Stomach smooth muscle (tissue), 2 donors: ENCODE data around the gene ZBED2.
"Not testable (repeated sequence)": the region's sequence is repeated elsewhere in the genome, so short reads cannot be mapped to it uniquely, and the experiment has no call there.

Experiments used
- H3K27ac ChIP-seq: one replicate; pipeline ENCODE4 v1.7.0; 2013; ENCODE audit warnings: mild to moderate bottlenecking, low read length, inconsistent platforms
- H3K27me3 ChIP-seq, 2 donors: one replicate each; pipeline ENCODE4 v1.7.0; 2013; ENCODE audit warnings: low read length in 2 of 2; ENCODE audit not compliant: insufficient read depth in 2 of 2, control insufficient read depth in 1 of 2
- H3K36me3 ChIP-seq, 2 donors: one replicate each; pipeline ENCODE4 v1.7.0; 2013; ENCODE audit warnings: low read length in 2 of 2; ENCODE audit not compliant: control insufficient read depth in 2 of 2, insufficient read depth in 2 of 2
- H3K4me1 ChIP-seq: one replicate; pipeline ENCODE4 v1.7.0; 2013; ENCODE audit warnings: low read length; ENCODE audit not compliant: control insufficient read depth, insufficient read depth
- H3K4me3 ChIP-seq, 2 donors: one replicate each; pipeline ENCODE4 v1.7.0; 2013; ENCODE audit warnings: low read length in 2 of 2
- H3K9ac ChIP-seq, 2 donors: one replicate each; pipeline ENCODE4 v1.7.0; 2013; ENCODE audit warnings: low read length in 2 of 2, mild to moderate bottlenecking in 1 of 2
- H3K9me3 ChIP-seq, 2 donors: one replicate each; pipeline ENCODE4 v1.7.0; 2013; ENCODE audit warnings: low read length in 2 of 2; ENCODE audit not compliant: control insufficient read depth in 2 of 2
- donor health status: healthy.
- donor health status: Pancreatic carcinoma.

ZBED2 gene

DNA sequence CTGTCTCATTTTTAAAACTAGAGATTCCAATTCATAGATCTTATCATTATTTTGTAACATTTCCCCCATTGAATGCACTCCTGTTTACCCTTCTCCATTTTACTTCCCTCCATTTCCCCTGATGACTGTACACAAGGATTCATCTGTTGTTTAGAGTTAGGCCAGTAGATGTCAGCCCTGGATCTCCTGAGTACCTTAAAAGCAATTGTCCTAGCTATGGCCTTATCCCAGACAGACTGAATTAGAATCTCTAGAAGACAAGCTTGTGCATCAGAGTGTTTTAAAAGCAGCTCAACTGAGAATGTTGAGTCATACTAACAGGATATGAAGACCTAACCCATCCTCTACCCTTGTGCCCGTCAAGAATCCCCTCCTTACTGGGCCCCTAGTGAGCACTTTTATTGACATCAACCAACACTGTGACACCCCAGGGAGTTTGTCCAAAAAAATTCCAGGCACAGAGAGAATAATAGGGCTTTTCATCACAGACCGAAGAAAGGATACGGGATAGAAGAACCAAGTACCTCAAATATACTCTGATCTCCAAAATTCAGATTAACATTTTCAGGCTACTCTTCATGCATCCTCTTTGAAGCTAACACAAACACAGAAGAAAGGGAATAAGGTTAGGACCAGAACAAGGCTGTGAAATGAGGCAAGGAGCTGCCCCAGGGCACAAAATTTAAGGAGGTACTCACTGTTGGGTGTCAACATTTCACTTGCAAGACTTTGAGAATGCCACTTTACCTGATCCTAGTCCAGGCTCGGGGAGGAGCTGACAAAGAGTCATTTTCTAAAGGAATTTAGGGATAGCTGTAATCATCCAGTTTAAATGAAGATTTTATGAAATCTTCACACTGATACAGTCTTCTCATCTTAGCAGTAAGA is 17.1 kb downstream of the ZBED2 start:
- H3K27ac ChIP-seq, result no peak overlapping the region
- no peaks in the 10 kb centered on the region for H3K4me1 ChIP-seq
- H3K27me3 ChIP-seq, result no peaks in the 10 kb centered on the region
- no peak overlapping the region for H3K4me3 ChIP-seq
- H3K9me3 ChIP-seq, result no peaks in the 10 kb centered on the region
- H3K9ac ChIP-seq, result no peak overlapping the region
- H3K36me3 ChIP-seq, result no peaks in the 10 kb centered on the region

DNA sequence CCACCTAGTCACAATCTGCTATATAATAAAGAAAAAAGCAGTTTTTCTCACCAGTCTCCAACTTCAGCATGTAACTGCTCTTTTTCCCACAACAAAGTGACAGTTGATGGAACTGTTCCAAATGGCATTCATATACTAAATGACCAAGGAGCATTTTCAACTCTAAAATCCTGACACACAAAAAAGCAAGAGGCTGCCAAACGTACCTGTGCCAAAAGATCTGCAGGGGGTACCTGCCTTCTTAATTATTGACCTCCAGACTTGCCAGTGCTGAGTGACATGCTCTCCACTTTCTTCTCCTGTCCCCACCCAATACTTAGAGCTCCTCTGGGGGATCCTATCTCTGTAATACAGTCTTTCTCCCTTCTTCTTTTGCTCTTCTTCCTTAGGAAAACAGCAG is 18.0 kb downstream of the ZBED2 start:
- Histone ChIP-seq H3K27ac (no peak overlapping the region), H3K9me3 (no peaks in the 10 kb centered on the region), H3K4me1 (no peaks in the 10 kb centered on the region), H3K4me3 (no peak overlapping the region), H3K27me3 (no peaks in the 10 kb centered on the region), H3K36me3 (no peaks in the 10 kb centered on the region), H3K9ac (no peak overlapping the region)

DNA sequence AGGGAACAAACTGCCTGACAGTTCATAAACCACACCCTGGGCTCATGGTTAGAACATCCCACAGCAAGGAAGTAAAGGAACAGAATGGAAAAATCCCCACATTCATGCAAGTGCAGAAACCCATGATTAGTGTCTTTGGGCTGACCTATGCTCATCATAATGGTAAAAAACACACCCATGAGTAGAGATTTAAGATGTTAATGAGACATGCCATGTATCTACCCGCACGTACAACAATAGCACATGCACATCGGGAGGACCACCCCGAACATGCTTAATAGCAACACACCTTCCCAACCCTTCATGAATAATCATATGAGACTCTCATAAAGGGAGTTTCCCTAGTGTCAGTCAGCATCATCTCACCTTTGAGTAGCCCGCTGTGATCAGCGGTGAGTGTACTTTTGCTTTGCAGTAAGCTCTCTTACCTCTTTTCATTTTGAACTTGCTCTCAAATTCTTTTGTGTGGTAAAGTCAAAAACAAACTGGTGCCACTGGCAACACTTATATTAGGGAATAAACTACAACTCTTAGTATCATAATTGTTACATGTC is 23.2 kb downstream of the ZBED2 start:
- no peaks in the 10 kb centered on the region for H3K9me3 ChIP-seq
- no peaks in the 10 kb centered on the region for H3K27me3 ChIP-seq
- no peak overlapping the region for H3K9ac ChIP-seq
- H3K27ac ChIP-seq, result no peak overlapping the region
- H3K4me3 ChIP-seq, result no peak overlapping the region
- no peaks in the 10 kb centered on the region for H3K4me1 ChIP-seq
- no peaks in the 10 kb centered on the region for H3K36me3 ChIP-seq

DNA sequence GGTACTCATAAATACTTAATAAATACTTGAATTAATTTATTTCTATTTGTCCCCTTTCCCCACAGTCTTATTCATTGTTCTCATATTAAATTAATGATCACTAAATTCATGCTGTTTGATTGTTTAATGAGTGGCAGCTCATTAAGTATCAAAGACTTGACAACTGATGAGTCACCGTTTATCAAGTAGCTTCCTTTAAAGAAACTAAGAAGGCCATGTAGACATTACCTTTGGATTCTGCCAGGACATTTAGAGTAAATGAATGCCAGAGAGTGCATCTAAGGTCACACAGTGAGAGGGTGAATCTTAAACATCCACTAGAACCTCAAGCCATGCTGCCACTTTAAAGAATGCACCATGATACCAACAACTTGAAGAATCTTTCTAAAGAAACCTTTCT is 23.9 kb downstream of the ZBED2 start:
- Histone ChIP-seq H3K4me3 (no peak overlapping the region), H3K9me3 (no peaks in the 10 kb centered on the region), H3K27me3 (no peaks in the 10 kb centered on the region), H3K36me3 (no peaks in the 10 kb centered on the region), H3K4me1 (no peaks in the 10 kb centered on the region), H3K27ac (no peak overlapping the region), H3K9ac (no peak overlapping the region)

DNA sequence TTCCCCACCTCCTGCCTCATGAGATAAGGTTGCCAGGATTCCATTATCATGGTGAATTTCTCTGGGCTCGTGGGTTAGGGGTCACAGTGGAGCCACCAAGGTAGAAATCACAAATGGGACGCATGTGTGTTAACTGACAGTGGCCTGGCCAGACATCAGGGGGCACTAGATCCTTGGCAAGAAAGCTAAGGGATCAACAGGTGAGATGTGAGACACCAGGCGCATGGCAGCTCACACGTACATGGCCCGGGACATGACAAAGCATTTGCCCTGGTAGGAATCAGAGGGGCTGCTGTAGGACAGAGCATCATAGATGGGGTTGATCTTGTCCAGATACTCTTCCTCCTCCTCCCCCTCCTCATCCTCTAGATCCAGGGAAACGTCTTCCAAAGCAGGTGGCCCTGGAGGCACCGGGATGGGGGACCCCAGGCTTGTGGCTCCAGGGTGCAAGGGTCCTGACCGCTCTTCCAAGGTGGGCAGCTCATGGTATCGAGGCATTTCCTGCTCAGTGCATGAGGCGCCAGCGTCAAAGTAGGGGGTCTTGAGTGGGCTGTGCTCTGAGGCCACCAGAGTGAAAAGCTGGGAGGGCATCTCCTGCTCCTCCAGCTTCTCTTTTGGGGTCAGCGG is 24.6 kb downstream of the ZBED2 start:
- Histone ChIP-seq H3K27me3 (no peaks in the 10 kb centered on the region), H3K9me3 (no peaks in the 10 kb centered on the region), H3K9ac (no peak overlapping the region), H3K4me1 (no peaks in the 10 kb centered on the region), H3K4me3 (no peak overlapping the region), H3K36me3 (no peaks in the 10 kb centered on the region), H3K27ac (no peak overlapping the region)

DNA sequence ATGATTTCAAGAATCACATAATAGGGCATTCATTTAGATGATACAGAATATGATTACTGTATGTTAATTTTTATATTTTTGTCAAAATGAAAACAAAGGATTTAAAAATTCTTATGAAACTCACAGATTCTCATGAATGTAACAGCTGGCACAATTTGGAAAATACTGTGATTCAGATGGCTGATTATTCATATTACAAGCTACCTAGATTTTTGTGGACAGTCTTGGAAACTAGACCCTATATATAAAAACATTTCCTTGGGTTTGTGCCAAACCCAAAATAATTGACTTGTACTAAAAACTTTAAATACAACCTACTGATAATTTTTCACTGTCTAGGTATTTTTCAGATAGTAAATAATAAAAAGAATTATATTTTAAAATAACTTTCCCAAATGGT is 26.2 kb downstream of the ZBED2 start:
- Histone ChIP-seq H3K4me3 (no peak overlapping the region), H3K36me3 (no peaks in the 10 kb centered on the region), H3K4me1 (no peaks in the 10 kb centered on the region), H3K27ac (no peak overlapping the region), H3K27me3 (no peaks in the 10 kb centered on the region), H3K9me3 (no peaks in the 10 kb centered on the region), H3K9ac (no peak overlapping the region)

DNA sequence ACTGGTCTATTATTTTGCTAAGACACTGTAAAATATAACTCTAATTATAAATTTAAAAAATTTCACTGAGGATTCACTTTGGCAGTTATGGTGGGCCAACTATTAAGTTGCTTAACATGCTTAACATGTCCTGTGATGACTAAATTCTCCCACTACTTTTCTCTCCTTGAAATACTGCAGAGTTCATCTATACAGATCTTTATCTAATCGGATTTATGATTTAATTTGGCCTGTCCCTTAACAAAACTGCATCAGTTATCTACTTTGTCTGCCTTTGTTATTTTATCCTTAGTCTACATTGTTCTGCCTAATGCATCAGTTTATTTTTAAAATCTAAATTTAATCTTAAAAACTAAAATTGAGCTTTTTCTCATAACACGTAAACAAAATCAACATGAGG is 26.8 kb downstream of the ZBED2 start:
- no peaks in the 10 kb centered on the region for H3K9me3 ChIP-seq
- H3K4me1 ChIP-seq, result no peaks in the 10 kb centered on the region
- H3K36me3 ChIP-seq, result no peaks in the 10 kb centered on the region

DNA sequence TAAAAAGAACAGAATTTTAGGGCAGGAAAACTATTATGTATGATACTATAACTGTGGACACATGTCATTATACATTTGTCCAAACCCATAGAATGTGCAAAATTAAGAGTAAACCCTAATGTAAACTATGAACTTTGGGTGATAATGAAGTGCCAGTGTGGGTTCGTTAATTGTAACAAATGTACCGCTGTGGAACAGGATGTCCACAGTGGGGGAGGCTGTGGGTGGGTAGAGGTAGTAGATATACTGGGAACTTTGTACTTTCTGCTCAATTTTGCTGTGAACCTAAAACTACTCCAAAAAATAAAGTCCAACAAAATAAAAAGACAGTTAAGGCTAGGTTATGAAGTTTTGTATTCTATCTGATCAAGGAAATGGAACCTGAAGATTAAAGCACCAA is 28.3 kb downstream of the ZBED2 start:
- no peaks in the 10 kb centered on the region for H3K4me1 ChIP-seq
- no peaks in the 10 kb centered on the region for H3K27me3 ChIP-seq
- H3K27ac ChIP-seq, result no peak overlapping the region
- no peaks in the 10 kb centered on the region for H3K36me3 ChIP-seq
- no peak overlapping the region for H3K9ac ChIP-seq
- H3K9me3 ChIP-seq, result no peaks in the 10 kb centered on the region
- H3K4me3 ChIP-seq, result no peak overlapping the region

More for the DNA sequence above, 26.8 kb downstream of the ZBED2 start:
- Histone ChIP-seq H3K9ac (no peak overlapping the region), H3K27ac (no peak overlapping the region), H3K4me3 (no peak overlapping the region), H3K27me3 (no peaks in the 10 kb centered on the region)

DNA sequence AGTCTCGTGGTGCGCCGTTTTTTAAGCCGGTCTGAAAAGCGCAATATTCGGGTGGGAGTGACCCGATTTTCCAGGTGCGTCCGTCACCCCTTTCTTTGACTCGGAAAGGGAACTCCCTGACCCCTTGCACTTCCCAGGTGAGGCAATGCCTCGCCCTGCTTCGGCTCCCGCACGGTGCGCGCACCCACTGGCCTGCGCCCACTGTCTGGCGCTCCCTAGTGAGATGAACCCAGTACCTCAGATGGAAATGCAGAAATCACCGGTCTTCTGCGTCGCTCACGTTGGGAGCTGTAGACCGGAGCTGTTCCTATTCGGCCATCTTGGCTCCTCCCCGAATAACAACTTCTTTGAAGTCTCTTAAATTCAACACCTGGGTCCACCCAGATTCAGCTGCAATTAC is 33.2 kb downstream of the ZBED2 start:
- H3K4me3 ChIP-seq, H3K9ac ChIP-seq, H3K4me1 ChIP-seq, H3K9me3 ChIP-seq, H3K27me3 ChIP-seq, H3K27ac ChIP-seq, H3K36me3 ChIP-seq: not testable (repeated sequence)

DNA sequence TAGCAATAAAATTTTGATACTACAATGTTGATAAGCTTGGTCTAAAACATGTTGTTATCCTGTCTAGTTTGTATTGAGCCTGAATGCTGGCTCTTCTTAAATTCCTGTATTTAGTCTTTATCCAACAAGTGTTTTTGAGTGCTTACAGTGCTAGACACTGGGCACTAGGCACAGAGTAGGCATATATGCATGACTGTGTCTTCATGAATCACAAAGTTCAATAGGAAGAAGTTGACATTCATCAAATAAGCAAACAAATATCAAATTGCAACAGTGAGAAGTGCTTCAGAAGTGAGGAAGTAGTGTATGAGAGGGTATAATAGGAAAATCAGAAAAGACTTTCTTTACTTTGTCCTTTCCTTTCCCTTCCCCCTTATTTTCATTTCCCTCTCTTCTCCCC is 46.4 kb downstream of the ZBED2 start:
- Histone ChIP-seq H3K4me3 (no peak overlapping the region), H3K27ac (no peak overlapping the region), H3K9me3 (no peaks in the 10 kb centered on the region), H3K4me1 (no peaks in the 10 kb centered on the region), H3K27me3 (no peaks in the 10 kb centered on the region), H3K9ac (no peak overlapping the region), H3K36me3 (no peaks in the 10 kb centered on the region)

DNA sequence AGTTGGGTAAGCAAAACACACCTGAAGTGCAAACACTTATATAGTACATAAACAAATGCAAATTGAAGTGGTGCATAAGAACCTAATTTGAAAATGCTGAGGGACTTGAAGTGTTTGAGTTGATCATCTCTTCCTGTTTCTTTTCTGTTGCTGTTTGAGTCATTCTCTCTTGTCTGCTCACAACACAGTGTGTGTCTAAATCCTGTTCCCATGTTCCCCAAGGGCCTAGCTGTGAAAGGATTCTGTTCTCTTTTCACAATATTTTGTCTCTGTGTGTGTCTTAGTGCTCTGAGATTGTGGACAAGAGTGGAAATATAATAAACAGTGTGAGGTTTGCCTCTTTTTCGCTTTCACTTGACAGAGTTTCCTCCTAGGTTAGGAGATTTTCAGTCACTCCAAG is 47.1 kb downstream of the ZBED2 start:
- Histone ChIP-seq H3K27me3 (no peaks in the 10 kb centered on the region), H3K4me3 (no peak overlapping the region), H3K9ac (no peak overlapping the region), H3K4me1 (no peaks in the 10 kb centered on the region), H3K27ac (no peak overlapping the region), H3K9me3 (no peaks in the 10 kb centered on the region), H3K36me3 (no peaks in the 10 kb centered on the region)
